H9 (cell line): Measurements from ENCODE around the gene PPM1H. TPM values are rescaled to one million over a fixed set of nuclear protein-coding genes. Genes with fewer than 3 reads are reported as not detected.

Experiments
- DNase-seq: peaks from one replicate; pipeline ENCODE4 v3.0.0-alpha.2; 2017
- H2AFZ ChIP-seq: one replicate; pipeline ENCODE4 v1.6.1; 2013; ENCODE audit warnings: mild to moderate bottlenecking, low read length, control low read depth, moderate library complexity
- H2AK5ac ChIP-seq: 2 replicates; pipeline ENCODE4 v1.6.1; 2013; ENCODE audit warnings: low read length, control low read depth, mixed read lengths; ENCODE audit not compliant: insufficient read length
- H2BK120ac ChIP-seq: one replicate; pipeline ENCODE4 v1.6.1; 2013; ENCODE audit warnings: low read depth, mild to moderate bottlenecking, low read length, control low read depth, inconsistent platforms; ENCODE audit not compliant: poor library complexity, severe bottlenecking
- H2BK12ac ChIP-seq: 2 replicates; pipeline ENCODE4 v1.6.1; 2013; ENCODE audit warnings: low read length, control low read depth, mixed read lengths, low read depth; ENCODE audit not compliant: insufficient read length
- H2BK15ac ChIP-seq: 2 replicates; pipeline ENCODE4 v1.6.1; 2013; ENCODE audit warnings: low read depth, low read length, control low read depth
- H2BK20ac ChIP-seq: one replicate; pipeline ENCODE4 v1.6.1; 2013; ENCODE audit warnings: low read depth, mild to moderate bottlenecking, low read length, control low read depth, inconsistent platforms; ENCODE audit not compliant: poor library complexity, severe bottlenecking
- H2BK5ac ChIP-seq: 2 replicates; pipeline ENCODE4 v1.6.1; 2013; ENCODE audit warnings: low read length, control low read depth, mixed read lengths; ENCODE audit not compliant: insufficient read length
- H3K14ac ChIP-seq: 2 replicates; pipeline ENCODE4 v1.6.1; 2013; ENCODE audit warnings: low read length, control low read depth; ENCODE audit not compliant: insufficient read depth
- H3K18ac ChIP-seq: 2 replicates; pipeline ENCODE4 v1.6.1; 2013; ENCODE audit warnings: low read depth, mild to moderate bottlenecking, mixed read lengths, low read length, control low read depth; ENCODE audit not compliant: insufficient read length
- H3K23ac ChIP-seq: 2 replicates; pipeline ENCODE4 v1.6.1; 2013; ENCODE audit warnings: low read length, control low read depth, mixed read lengths, low read depth; ENCODE audit not compliant: insufficient read length
- H3K23me2 ChIP-seq: 2 replicates; pipeline ENCODE4 v1.6.1; 2013; ENCODE audit warnings: low read depth, mild to moderate bottlenecking, mixed read lengths, low read length, control low read depth; ENCODE audit not compliant: insufficient read length, poor library complexity, severe bottlenecking
- H3K27ac ChIP-seq: 2 replicates; pipeline ENCODE4 v1.5.1; 2013; ENCODE audit warnings: low read length, control low read depth, mixed read lengths, low read depth; ENCODE audit not compliant: insufficient read length
- H3K27me3 ChIP-seq: 2 replicates; pipeline ENCODE4 v1.6.1; 2013; ENCODE audit warnings: low read length, control low read depth, inconsistent platforms; ENCODE audit not compliant: insufficient read depth
- H3K4ac ChIP-seq: 2 replicates; pipeline ENCODE4 v1.6.1; 2013; ENCODE audit warnings: low read depth, mild to moderate bottlenecking, control low read depth, inconsistent platforms, low read length, moderate library complexity
- H3K4me1 ChIP-seq: 2 replicates; pipeline ENCODE4 v1.6.1; 2013; ENCODE audit warnings: low read length, control low read depth, inconsistent platforms; ENCODE audit not compliant: insufficient read depth
- H3K4me2 ChIP-seq: 2 replicates; pipeline ENCODE4 v1.6.1; 2013; ENCODE audit warnings: low read length, control low read depth, mixed read lengths; ENCODE audit not compliant: insufficient read length, insufficient read depth
- H3K56ac ChIP-seq: 2 replicates; pipeline ENCODE4 v1.6.1; 2013; ENCODE audit warnings: low read depth, mild to moderate bottlenecking, mixed read lengths, low read length, control low read depth; ENCODE audit not compliant: insufficient read length
- H3K79me1 ChIP-seq: 2 replicates; pipeline ENCODE4 v1.6.1; 2013; ENCODE audit warnings: low read depth, mild to moderate bottlenecking, moderate library complexity, low read length, control low read depth, inconsistent platforms; ENCODE audit not compliant: insufficient read depth, poor library complexity, severe bottlenecking
- H3K79me2 ChIP-seq: 2 replicates; pipeline ENCODE4 v1.6.1; 2013; ENCODE audit warnings: low read length, control low read depth, inconsistent platforms; ENCODE audit not compliant: insufficient read depth
- H3K9ac ChIP-seq: 2 replicates; pipeline ENCODE4 v1.6.1; 2013; ENCODE audit warnings: low read length, control low read depth, mixed read lengths; ENCODE audit not compliant: insufficient read length; ENCODE audit errors: extremely low read depth
- H3K9me3 ChIP-seq: one replicate; pipeline ENCODE4 v1.6.1; 2013; ENCODE audit warnings: low read depth, low read length, inconsistent platforms; ENCODE audit not compliant: control insufficient read depth
- H3T11ph ChIP-seq: one replicate; pipeline ENCODE4 v1.6.1; 2013; ENCODE audit warnings: mild to moderate bottlenecking, low read length, control low read depth, inconsistent platforms
- H4K20me1 ChIP-seq: one replicate; pipeline ENCODE4 v1.6.1; 2013; ENCODE audit not compliant: control insufficient read depth, insufficient read length, insufficient read depth
- H4K5ac ChIP-seq: 2 replicates; pipeline ENCODE4 v1.6.1; 2013; ENCODE audit warnings: low read depth, mild to moderate bottlenecking, mixed read lengths, low read length, control low read depth; ENCODE audit not compliant: insufficient read length
- H4K8ac ChIP-seq: replicated peaks from 2 replicates; pipeline ENCODE4 v1.6.1; 2013; ENCODE audit warnings: low read length, control low read depth, mixed read lengths, low read depth; ENCODE audit not compliant: insufficient read length
- H4K91ac ChIP-seq: 2 replicates; pipeline ENCODE4 v1.6.1; 2013; ENCODE audit warnings: low read depth, mild to moderate bottlenecking, moderate library complexity, mixed read lengths, low read length, control low read depth; ENCODE audit not compliant: insufficient read length
- H3K27ac Mint-ChIP-seq, 3 experiments: 2 replicates in 2 of 3; 3 replicates in 1 of 3; pipeline ENCODE4 v1.8.0; 2020 to 2021; ENCODE audit warnings: mixed read lengths in 3 of 3, mild to moderate bottlenecking in 1 of 3, moderate library complexity in 1 of 3
- H3K27me3 Mint-ChIP-seq: 2 replicates; pipeline ENCODE4 v1.8.0; 2021; ENCODE audit warnings: low read depth, mild to moderate bottlenecking, moderate library complexity, mixed read lengths
- H3K36me3 Mint-ChIP-seq, 3 experiments: 2 replicates in 2 of 3; 3 replicates in 1 of 3; pipeline ENCODE4 v1.8.0; 2020 to 2021; ENCODE audit warnings: low read depth in 3 of 3, mixed read lengths in 3 of 3; ENCODE audit not compliant: insufficient read depth in 1 of 3
- H3K4me1 Mint-ChIP-seq, 2 experiments: 2 replicates each; pipeline ENCODE4 v1.8.0; 2020; ENCODE audit warnings: mixed read lengths in 2 of 2
- H3K4me3 Mint-ChIP-seq, 2 experiments: 2 replicates in 1 of 2; 3 replicates in 1 of 2; pipeline ENCODE4 v1.8.0; 2020 to 2021; ENCODE audit warnings: mild to moderate bottlenecking in 2 of 2, mixed read lengths in 2 of 2, moderate library complexity in 1 of 2
- H3K9me3 Mint-ChIP-seq, 2 experiments: 2 replicates in 1 of 2; 3 replicates in 1 of 2; pipeline ENCODE4 v1.8.0; 2020; ENCODE audit warnings: mild to moderate bottlenecking in 2 of 2, mixed read lengths in 2 of 2, moderate library complexity in 1 of 2
- WGBS: extraction: QIAGEN DNeasy Blood & Tissue Kit; methylation state at CpG from one replicate; pipeline ENCODE4 v1.1.7; 2013; ENCODE audit warnings: missing lambda C conversion rate, low lambda C conversion rate, mixed read lengths; ENCODE audit not compliant: insufficient read length; ENCODE audit errors: extremely low coverage; 5-methylcytosine and 5-hydroxymethylcytosine counted together
- total RNA-seq: library from RNA; stranded (reverse); gene quantifications from 2 replicates; pipeline ENCODE4 v1.2.1, GENCODE V29; 2021
- TF ChIP-seq, protein P1 (sequence below): fragments of 200-600 bp; sonication (generic); conservative IDR thresholded peaks from 3 replicates; pipeline ENCODE4 v1.8.0; 2021; ENCODE audit warnings: antibody characterized with exemption, mild to moderate bottlenecking

PPM1H gene
- total RNA-seq, 1 experiment from 2014 or later, result 22.1 TPM

DNA sequence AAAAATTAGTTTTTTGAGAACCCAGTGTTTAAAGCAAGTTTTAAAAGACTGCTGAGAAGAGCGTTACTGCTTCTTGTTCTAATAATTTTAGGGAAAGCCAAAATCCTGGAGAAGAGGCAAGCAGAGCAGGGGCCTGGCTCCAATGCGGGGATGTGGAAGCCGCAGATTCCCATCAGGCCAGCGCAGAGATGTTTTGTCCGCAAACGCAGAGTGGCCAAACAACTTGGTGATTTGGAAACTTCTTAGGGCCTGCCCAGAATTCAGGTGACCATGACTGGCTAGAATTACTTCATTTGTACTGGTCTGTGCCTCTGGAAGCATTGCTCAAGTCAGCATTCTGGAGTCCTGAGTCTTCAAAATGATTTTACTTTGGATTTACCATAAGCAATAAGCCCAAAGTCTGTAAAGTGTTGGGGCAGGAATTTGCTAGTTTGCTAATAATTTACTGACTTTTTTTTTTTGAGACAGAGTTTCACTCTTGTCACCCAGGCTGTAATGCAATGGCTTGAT is 208.4 kb downstream of the PPM1H start:
- Histone ChIP-seq H2BK5ac (no peak overlapping the region), H3K79me1 (no peaks in the 10 kb centered on the region), H2BK20ac (peak overlapping the region; percentile 12), H3K4me2 (no peak overlapping the region), H4K91ac (no peak overlapping the region), H2BK12ac (no peak overlapping the region), H2BK15ac (no peak overlapping the region), H3T11ph (no peak overlapping the region), H3K27me3 (no peaks in the 10 kb centered on the region), H3K27ac (no peak overlapping the region), H3K56ac (no peak overlapping the region), H3K4me1 (peaks cover 21% of the 10 kb centered on the region; the same call in 1 of the 2 replicates), H3K23ac (no peak overlapping the region), H3K14ac (no peak overlapping the region), H4K20me1 (no peaks in the 10 kb centered on the region), H2AFZ (no peak overlapping the region), H3K4ac (no peak overlapping the region), H3K79me2 (no peaks in the 10 kb centered on the region), H4K8ac (no peak overlapping the region), H3K23me2 (no peaks in the 10 kb centered on the region), H2AK5ac (no peak overlapping the region), H2BK120ac (no peak overlapping the region), H3K18ac (no peak overlapping the region), H4K5ac (no peak overlapping the region), H3K9ac (no peak overlapping the region), H3K9me3 (no peaks in the 10 kb centered on the region)
- WGBS, result no CpG with 5 or more reads among the region's 6 CpGs
- Mint-ChIP-seq H3K4me1 (peaks cover 55 to 58% of the 10 kb centered on the region in 2 experiments), H3K36me3 (no peaks in the 10 kb centered on the region; a peak in 2 of 7 replicates), H3K27me3 (no peaks in the 10 kb centered on the region), H3K27ac (peak overlapping the region in 1 of 3 experiments; percentile 81; a peak in 2 of 7 replicates), H3K4me3 (no peak overlapping the region), H3K9me3 (no peaks in the 10 kb centered on the region)
- no peak for DNase-seq
- TF ChIP-seq, protein P1, sequence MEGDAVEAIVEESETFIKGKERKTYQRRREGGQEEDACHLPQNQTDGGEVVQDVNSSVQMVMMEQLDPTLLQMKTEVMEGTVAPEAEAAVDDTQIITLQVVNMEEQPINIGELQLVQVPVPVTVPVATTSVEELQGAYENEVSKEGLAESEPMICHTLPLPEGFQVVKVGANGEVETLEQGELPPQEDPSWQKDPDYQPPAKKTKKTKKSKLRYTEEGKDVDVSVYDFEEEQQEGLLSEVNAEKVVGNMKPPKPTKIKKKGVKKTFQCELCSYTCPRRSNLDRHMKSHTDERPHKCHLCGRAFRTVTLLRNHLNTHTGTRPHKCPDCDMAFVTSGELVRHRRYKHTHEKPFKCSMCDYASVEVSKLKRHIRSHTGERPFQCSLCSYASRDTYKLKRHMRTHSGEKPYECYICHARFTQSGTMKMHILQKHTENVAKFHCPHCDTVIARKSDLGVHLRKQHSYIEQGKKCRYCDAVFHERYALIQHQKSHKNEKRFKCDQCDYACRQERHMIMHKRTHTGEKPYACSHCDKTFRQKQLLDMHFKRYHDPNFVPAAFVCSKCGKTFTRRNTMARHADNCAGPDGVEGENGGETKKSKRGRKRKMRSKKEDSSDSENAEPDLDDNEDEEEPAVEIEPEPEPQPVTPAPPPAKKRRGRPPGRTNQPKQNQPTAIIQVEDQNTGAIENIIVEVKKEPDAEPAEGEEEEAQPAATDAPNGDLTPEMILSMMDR, result no peak
